Brain microvascular endothelial cell (primary cell): Measurements from ENCODE around the gene CYS1.

Experiments used
- DNase-seq: peaks from one replicate; pipeline ENCODE4 v3.0.0-alpha.2; 2020
- H3K27ac ChIP-seq: fragments of 250-450 bp; sonication (Bioruptor Pico); 2 replicates; pipeline ENCODE4 v1.5.1; 2020; ENCODE audit warnings: mild to moderate bottlenecking, moderate library complexity
- H3K27me3 ChIP-seq: fragments of 250-450 bp; sonication (Bioruptor Pico); replicated peaks from 2 replicates; pipeline ENCODE4 v1.5.1; 2020; ENCODE audit warnings: mild to moderate bottlenecking
- H3K36me3 ChIP-seq: fragments of 250-450 bp; sonication (Bioruptor Pico); replicated peaks from 2 replicates; pipeline ENCODE4 v1.5.1; 2020; ENCODE audit warnings: mild to moderate bottlenecking
- H3K4me3 ChIP-seq: 2 replicates; pipeline ENCODE4 v1.5.1; 2011; ENCODE audit warnings: low read depth, mild to moderate bottlenecking, control low read depth, low read length, moderate library complexity
- in situ Hi-C: cut with HindIII; loops from 2 replicates; pipeline ENCODE4 v1.10.0; 2017; ENCODE audit warnings: low sequenced_read_pairs, low pct_ligation_motif_present
- TF ChIP-seq, protein P1 (sequence below): IDR thresholded peaks from 2 replicates; pipeline ENCODE4 v1.5.1; 2011; ENCODE audit warnings: low read depth, mild to moderate bottlenecking, moderate library complexity, low read length, control low read depth, inconsistent platforms; ENCODE audit errors: missing control alignments

CYS1 gene

DNA sequence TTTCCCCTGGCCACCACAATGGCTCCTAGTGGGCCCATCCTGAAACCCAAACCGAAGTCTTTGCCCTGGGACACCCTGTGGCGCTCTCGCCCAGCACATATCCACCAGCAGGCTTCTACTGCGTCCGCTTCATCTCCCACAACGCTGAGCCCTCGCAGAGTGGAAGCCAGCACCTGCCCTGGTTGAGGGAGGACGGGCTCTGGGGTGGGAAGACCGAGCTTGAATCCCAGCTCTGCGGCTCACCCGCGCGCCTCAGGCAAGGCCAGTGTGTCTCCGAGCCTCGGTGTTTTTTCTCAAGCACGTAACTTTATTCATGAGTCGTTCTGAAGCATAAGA, 21.2 kb downstream of the CYS1 start:
- no peak overlapping the region for H3K27ac ChIP-seq
- H3K36me3 ChIP-seq, result no peaks in the 10 kb centered on the region
- in situ Hi-C loops, result no loop called here
- no peak for DNase-seq
- no peak overlapping the region for H3K4me3 ChIP-seq
- TF ChIP-seq, protein P1, sequence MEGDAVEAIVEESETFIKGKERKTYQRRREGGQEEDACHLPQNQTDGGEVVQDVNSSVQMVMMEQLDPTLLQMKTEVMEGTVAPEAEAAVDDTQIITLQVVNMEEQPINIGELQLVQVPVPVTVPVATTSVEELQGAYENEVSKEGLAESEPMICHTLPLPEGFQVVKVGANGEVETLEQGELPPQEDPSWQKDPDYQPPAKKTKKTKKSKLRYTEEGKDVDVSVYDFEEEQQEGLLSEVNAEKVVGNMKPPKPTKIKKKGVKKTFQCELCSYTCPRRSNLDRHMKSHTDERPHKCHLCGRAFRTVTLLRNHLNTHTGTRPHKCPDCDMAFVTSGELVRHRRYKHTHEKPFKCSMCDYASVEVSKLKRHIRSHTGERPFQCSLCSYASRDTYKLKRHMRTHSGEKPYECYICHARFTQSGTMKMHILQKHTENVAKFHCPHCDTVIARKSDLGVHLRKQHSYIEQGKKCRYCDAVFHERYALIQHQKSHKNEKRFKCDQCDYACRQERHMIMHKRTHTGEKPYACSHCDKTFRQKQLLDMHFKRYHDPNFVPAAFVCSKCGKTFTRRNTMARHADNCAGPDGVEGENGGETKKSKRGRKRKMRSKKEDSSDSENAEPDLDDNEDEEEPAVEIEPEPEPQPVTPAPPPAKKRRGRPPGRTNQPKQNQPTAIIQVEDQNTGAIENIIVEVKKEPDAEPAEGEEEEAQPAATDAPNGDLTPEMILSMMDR, result no peak
- H3K27me3 ChIP-seq, result no peaks in the 10 kb centered on the region

DNA sequence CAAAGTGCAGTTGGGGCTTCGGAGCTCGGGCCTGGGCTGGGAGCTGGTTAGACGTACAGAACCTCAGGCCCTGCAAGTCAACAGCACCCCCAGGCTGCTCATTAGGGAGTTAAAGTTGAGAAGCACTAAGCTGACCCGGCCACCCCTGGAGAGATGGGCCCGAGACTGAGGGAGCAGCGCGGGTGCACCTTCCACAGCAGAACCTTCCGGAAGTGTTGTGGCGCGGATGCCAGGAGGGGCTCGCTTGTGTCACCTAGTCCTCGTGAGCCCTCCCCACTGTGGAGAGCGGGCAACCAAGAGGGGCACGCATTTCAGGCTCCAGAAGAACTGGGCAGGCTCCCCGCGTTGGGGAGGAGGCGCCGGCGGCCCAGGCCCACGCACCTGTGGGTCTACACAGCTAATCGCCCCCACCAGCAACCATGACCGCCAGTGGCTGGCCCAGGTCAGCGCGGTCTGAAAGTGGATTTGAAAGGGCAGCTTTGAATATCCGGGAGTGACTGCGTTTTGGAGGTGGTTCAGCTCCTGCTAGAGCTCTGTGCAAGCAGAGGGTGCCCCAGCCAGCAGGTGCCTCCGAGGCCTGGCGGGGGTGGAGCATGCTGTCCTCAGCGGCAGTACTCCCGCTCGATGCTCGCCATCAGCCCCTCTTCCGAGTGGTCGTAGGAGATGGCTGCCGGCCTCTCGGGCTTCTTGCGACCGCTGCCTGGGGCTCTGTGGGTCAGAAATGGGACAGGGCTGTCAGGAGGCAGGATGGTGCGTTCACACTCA, 21.8 kb downstream of the CYS1 start:
- DNase-seq, result no peak
- in situ Hi-C loops, result no loop called here
- TF ChIP-seq, protein P1, result no peak
- Histone ChIP-seq H3K36me3 (no peaks in the 10 kb centered on the region), H3K27ac (no peak overlapping the region), H3K4me3 (no peak overlapping the region), H3K27me3 (no peaks in the 10 kb centered on the region)

DNA sequence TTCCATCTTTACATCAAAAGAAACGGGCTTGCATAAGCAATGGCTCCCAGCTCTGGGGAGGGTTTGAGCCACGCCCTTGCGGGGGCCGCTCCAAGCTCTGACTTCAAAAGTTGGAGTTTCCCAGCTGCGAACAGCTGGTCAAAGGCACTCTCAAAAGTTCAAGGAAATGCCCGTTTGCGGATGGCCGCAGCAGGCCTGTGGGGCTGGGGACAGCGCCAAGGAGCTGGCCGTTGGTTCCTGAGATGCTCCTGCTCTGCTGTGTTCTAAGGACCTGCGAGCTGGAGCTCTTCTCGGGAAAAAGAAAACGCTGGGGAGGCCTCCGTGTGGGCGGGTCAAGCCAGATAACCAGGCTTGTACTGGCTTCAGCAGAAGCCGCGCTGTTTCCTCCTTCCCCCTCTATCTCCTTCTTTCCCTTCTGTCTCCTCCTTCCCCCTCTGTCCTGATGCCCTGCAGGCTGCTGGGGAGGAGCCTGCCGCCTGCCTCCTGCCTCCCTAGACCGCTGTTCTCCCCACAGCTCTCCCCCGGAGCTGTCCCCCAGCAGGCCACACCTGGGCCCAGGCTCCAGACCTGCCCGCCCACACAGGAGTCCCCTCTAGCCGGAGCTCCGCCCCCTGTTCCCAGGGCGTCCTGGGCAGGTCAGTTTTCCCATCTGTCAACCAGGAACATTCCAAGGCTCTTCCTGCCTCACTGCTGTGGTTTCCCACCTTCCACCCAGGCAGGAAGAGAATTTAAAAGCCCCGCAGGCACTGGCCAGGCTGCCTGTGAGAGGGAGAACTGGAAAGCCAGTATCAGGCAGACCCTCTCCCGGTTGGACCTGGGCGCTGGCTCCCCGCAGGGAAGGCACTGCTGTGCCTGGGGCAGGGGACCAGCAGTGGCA, 22.7 kb downstream of the CYS1 start:
- Histone ChIP-seq H3K27me3 (no peaks in the 10 kb centered on the region), H3K36me3 (no peaks in the 10 kb centered on the region), H3K4me3 (peak overlapping the region; percentile 36), H3K27ac (peak overlapping the region; percentile 52)
- DNase-seq, result peak; percentile 60
- in situ Hi-C loops, result no loop called here
- TF ChIP-seq, protein P1, result no peak

DNA sequence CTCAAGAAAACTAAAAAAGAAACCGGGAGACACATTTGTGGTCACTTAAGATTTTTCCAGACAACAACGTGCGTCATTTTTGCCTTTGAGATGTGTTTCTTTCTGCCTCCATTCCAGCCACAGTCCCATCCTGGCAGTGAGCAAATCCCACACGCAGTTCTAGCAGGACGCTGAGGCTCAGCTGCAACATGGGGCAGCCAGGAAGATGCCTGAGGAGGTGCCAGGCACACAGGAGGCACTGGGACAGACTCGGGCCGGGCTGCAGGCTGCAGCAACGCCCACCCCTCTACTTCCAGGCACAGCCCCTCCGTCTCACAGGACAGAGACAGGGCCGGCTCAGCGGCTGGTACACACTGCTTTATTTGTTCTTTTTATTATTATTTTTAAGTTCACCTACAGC, 23.8 kb downstream of the CYS1 start:
- no peaks in the 10 kb centered on the region for H3K27me3 ChIP-seq
- in situ Hi-C loops, result no loop called here
- no peak overlapping the region for H3K27ac ChIP-seq
- DNase-seq, result no peak
- TF ChIP-seq, protein P1, result no peak
- H3K4me3 ChIP-seq, result no peak overlapping the region
- H3K36me3 ChIP-seq, result no peaks in the 10 kb centered on the region

DNA sequence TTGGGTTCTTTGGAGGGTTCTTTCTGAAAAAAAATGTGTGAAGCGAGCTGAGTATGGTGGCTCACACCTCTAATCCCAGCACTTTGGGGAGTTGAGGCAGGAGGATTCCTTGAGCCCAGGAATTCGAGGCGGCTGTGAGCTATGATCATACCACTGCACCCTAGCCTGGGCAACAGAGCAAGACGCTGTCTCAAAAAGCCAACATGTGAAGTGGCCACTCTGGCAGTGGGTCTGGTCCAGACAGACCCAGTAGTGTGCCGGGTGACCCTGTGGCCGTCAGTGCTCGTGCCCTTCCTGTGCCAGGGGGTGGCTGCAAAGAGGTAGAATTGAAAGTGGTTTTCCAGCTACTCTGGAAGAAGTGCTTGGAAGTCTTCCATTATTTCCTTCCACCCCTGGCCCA, 25.2 kb downstream of the CYS1 start:
- DNase-seq, result no peak
- TF ChIP-seq, protein P1, result no peak

More for the DNA sequence above, 25.2 kb downstream of the CYS1 start:
- Histone ChIP-seq H3K4me3 (no peak overlapping the region), H3K36me3 (no peaks in the 10 kb centered on the region), H3K27me3 (no peaks in the 10 kb centered on the region), H3K27ac (no peak overlapping the region)
- in situ Hi-C loops, result no loop called here
